OCI-LY7 (cell line): ENCODE data around the gene EMC7.

Experiments used
- EZH2phosphoT487 ChIP-seq: fragments of 200-600 bp; sonication (generic); IDR thresholded peaks from 2 replicates; pipeline ENCODE4 v1.6.1; 2018; ENCODE audit warnings: low read depth, borderline replicate concordance, mild to moderate bottlenecking, mixed run types, antibody characterized with exemption, low read length, moderate library complexity, mixed read lengths
- TF ChIP-seq, protein P1 (sequence below): fragments of 200-600 bp; sonication (generic); conservative IDR thresholded peaks from 2 replicates; pipeline ENCODE4 v1.5.1; 2014; ENCODE audit warnings: mild to moderate bottlenecking, antibody characterized with exemption, low read length, moderate library complexity, mixed read lengths

DNA sequence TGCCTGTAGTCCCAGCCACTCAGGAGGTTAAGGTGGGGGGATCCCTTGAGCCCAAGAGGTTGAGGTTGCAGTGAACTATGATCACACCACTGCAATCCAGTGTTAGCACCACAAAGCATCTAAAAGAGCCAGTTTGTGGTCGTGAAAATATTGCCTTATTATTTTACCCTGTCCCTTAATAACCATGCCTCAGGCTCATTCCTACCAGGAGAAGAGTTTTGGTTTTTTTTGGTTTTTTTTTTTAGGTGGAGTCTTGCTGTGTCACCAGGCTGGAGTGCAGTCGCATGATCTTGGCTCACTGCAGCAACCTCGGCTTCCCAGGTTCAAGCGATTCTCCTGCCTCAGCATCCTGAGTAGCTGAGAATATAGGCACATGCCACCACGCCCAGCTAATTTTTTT lies 44.8 kb downstream of the EMC7 start:
- TF ChIP-seq, protein P1, sequence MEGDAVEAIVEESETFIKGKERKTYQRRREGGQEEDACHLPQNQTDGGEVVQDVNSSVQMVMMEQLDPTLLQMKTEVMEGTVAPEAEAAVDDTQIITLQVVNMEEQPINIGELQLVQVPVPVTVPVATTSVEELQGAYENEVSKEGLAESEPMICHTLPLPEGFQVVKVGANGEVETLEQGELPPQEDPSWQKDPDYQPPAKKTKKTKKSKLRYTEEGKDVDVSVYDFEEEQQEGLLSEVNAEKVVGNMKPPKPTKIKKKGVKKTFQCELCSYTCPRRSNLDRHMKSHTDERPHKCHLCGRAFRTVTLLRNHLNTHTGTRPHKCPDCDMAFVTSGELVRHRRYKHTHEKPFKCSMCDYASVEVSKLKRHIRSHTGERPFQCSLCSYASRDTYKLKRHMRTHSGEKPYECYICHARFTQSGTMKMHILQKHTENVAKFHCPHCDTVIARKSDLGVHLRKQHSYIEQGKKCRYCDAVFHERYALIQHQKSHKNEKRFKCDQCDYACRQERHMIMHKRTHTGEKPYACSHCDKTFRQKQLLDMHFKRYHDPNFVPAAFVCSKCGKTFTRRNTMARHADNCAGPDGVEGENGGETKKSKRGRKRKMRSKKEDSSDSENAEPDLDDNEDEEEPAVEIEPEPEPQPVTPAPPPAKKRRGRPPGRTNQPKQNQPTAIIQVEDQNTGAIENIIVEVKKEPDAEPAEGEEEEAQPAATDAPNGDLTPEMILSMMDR: no peak
- TF ChIP-seq EZH2phosphoT487: no peak
